Spleen (tissue), 11 donors: ENCODE measurements around the gene TESK1. TPM values are rescaled to one million over a fixed set of nuclear protein-coding genes. Genes with fewer than 3 reads are reported as not detected.

Experiments used
- DNase-seq: peaks from one replicate; pipeline ENCODE4 v3.0.0-alpha.2; 2020
- H3K27ac ChIP-seq, 8 donors: fragments of 200-600 bp; sonication (generic) in 7 of 8; 1 replicate in 4 of 8; 2 replicates in 4 of 8; pipeline versions ENCODE4 v1.5.0 to v1.8.0; 2016 to 2021; ENCODE audit warnings: inconsistent platforms in 4 of 8, mild to moderate bottlenecking in 4 of 8, moderate library complexity in 1 of 8
- H3K27me3 ChIP-seq, 7 donors: fragments of 200-600 bp; sonication (generic) in 6 of 7; replicated peaks in 1 of 7; 1 replicate in 4 of 7; 2 replicates in 3 of 7; pipeline versions ENCODE4 v1.5.0 to v1.8.0; 2016 to 2021; ENCODE audit warnings: inconsistent platforms in 3 of 7, mild to moderate bottlenecking in 1 of 7
- H3K36me3 ChIP-seq, 6 donors: fragments of 200-600 bp; sonication (generic) in 5 of 6; 1 replicate in 4 of 6; 2 replicates in 2 of 6; pipeline versions ENCODE4 v1.5.0 to v1.8.0; 2016 to 2021; ENCODE audit warnings: inconsistent platforms in 2 of 6
- H3K4me1 ChIP-seq, 6 donors: fragments of 200-600 bp; sonication (generic) in 5 of 6; 1 replicate in 3 of 6; 2 replicates in 3 of 6; pipeline versions ENCODE4 v1.5.0 to v1.8.0; 2016 to 2021; ENCODE audit warnings: inconsistent platforms in 3 of 6
- H3K4me3 ChIP-seq, 8 donors: fragments of 200-600 bp; sonication (generic) in 7 of 8; 1 replicate in 4 of 8; 2 replicates in 4 of 8; pipeline versions ENCODE4 v1.5.0 to v1.8.0; 2016 to 2021; ENCODE audit warnings: inconsistent platforms in 4 of 8, mild to moderate bottlenecking in 4 of 8, moderate library complexity in 2 of 8
- H3K9me3 ChIP-seq, 8 donors: fragments of 200-600 bp; sonication (generic) in 7 of 8; 1 replicate in 4 of 8; 2 replicates in 4 of 8; pipeline versions ENCODE4 v1.5.0 to v1.8.0; 2016 to 2021; ENCODE audit warnings: inconsistent platforms in 4 of 8
- POLR2A ChIP-seq, 3 donors: fragments of 450-650 bp; IDR thresholded peaks; one replicate each; pipeline ENCODE4 v1.5.1; 2017; ENCODE audit warnings: antibody characterized with exemption in 3 of 3, mild to moderate bottlenecking in 1 of 3
- POLR2AphosphoS5 ChIP-seq, 3 donors: sonication (generic); formaldehyde crosslinking; IDR thresholded peaks; one replicate each; pipeline ENCODE4 v1.5.1; 2017; ENCODE audit warnings: antibody characterized with exemption in 3 of 3
- WGBS, 5 donors: extraction: QIAGEN DNeasy Blood & Tissue Kit in 3 of 5; methylation state at CpG; one replicate each; pipeline versions ENCODE4 v1.1.5 to v1.1.7; 2013 to 2018; 5-methylcytosine and 5-hydroxymethylcytosine counted together
- intact Hi-C: fragments of 100-400 bp; cut with DNase I; formaldehyde crosslinking; loops from one replicate; pipeline ENCODE4 v1.15.0; 2023; ENCODE audit warnings: low total_unique reads
- polyA plus RNA-seq, 3 donors: library from polyadenylated mRNA; stranded (reverse); fragments of 200-250 nt; gene quantifications; one replicate each; pipeline ENCODE4 v1.2.1, GENCODE V29; 2013
- total RNA-seq, 7 donors: library from RNA; depleted of rRNA in 3 of 7; stranded (reverse); fragments of >200 nt in 3 of 7; fragmentation: NEBNext Ultra II Directional in 4 of 7; extraction: Animal tissue kit (Norgen Biotek cat#: 25700) in 4 of 7; gene quantifications; one replicate each; pipeline versions ENCODE4 v1.1.0 to v1.2.1, GENCODE V29; 2016 to 2021
- TF ChIP-seq, protein P1 (sequence below), 11 experiments: fragments of 200-600 bp in 7 of 11; fragments of 450-650 bp in 4 of 11; sonication (generic) in 4 of 11; IDR thresholded peaks in 8 of 11; conservative IDR thresholded peaks in 3 of 11; 1 replicate in 7 of 11; 2 replicates in 4 of 11; pipeline versions ENCODE4 v1.4.0 to v1.8.0; 2016 to 2021; ENCODE audit warnings: antibody characterized with exemption in 11 of 11, inconsistent platforms in 4 of 11, mild to moderate bottlenecking in 1 of 11
- donor health status: healthy with polysubstance abuse.
- donor health status: DM: no; HTN: no; CAD: no; lungs with moderate emphysema.
- donor health status: DM: no; HTN: no; CAD: no.
- donor health status: Bipolar disorder and iron deficiency.
- donor health status: healthy.
- donor health status: DM: no; HTN: no; CAD: no.
- donor health status: DM: yes; HTN: yes; CAD: no.

TESK1 gene
- total and polyA plus RNA-seq, 10 donors = 15.6 to 47.1 (median 31.6) TPM

DNA sequence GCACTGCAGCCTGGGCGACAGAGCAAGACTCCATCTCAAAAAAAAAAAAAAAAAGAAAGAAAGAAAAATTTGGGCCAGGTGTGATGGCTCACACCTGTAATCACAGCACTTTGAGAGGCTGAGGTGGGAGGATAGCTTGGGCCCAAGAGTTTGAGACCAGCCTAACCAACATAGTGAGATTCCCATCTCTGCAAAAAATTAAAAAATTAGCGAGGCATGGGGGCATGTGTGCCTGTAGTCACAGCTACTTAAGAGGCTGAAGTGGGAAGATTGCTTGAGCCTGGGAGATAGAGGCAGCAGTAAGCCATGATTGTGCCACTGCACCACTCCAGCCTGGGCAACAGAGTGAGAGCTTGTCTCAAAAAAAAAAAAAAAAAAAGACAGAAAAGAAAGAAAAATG is 48.5 kb downstream of the TESK1 start:
- H3K36me3 ChIP-seq = no peaks in the 10 kb centered on the region
- intact Hi-C loops = no loop called here
- WGBS, 5 donors = 92 to 96% (median 94%) methylated on average over 2 of the region's 2 CpGs

DNA sequence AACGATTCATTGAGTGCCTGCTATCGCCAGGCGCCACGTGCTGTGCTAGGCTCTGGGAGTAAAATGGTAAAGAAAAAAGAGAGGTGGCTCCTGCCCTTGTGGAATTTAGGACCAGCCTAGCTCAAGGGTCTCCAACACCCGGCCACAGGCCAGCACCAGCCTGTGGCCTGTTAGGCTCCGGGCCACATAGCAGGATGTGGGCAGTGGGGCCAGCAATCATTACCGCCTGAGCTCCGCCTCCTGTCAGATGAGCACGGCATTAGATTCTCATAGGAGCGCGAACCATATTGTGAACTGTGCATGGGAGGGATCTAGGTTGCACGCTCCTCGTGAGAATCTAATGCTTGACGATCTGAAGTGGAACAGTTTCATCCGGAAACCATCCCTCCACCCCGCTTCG is 51.3 kb downstream of the TESK1 start:
- 68 to 79% (median 68%) methylated on average over 17 of the region's 17 CpGs for WGBS, 5 donors
- DNase-seq = no peak
- no peak for TF ChIP-seq POLR2A (IDR thresholded peaks at IDR 0.05)
- no peak for TF ChIP-seq POLR2AphosphoS5 (IDR thresholded peaks at IDR 0.05)
- Histone ChIP-seq H3K9me3 (no peaks in the 10 kb centered on the region), H3K36me3 (peaks cover 0 to 18% (median 11%) of the 10 kb centered on the region in 6 donors), H3K4me1 (peaks cover 28 to 83% (median 56%) of the 10 kb centered on the region in 6 donors), H3K27me3 (no peaks in the 10 kb centered on the region), H3K27ac (peak overlapping the region in 6 of 8 donors; percentile 91 to 98 (median 94)), H3K4me3 (no peak overlapping the region)
- intact Hi-C loops = loop anchor here (5.0 kb wide), 1 partner anchor 76 kb away; the partner anchor contains the start of genes CREB3 and TLN1

More for the DNA sequence above, 48.5 kb downstream of the TESK1 start:
- peak overlapping the region in 2 of 8 donors; percentile 13 to 95 for H3K27ac ChIP-seq
- DNase-seq = no peak
- TF ChIP-seq POLR2AphosphoS5 (IDR thresholded peaks at IDR 0.05) (no peak), POLR2A (IDR thresholded peaks at IDR 0.05) (no peak)
- TF ChIP-seq, protein P1, sequence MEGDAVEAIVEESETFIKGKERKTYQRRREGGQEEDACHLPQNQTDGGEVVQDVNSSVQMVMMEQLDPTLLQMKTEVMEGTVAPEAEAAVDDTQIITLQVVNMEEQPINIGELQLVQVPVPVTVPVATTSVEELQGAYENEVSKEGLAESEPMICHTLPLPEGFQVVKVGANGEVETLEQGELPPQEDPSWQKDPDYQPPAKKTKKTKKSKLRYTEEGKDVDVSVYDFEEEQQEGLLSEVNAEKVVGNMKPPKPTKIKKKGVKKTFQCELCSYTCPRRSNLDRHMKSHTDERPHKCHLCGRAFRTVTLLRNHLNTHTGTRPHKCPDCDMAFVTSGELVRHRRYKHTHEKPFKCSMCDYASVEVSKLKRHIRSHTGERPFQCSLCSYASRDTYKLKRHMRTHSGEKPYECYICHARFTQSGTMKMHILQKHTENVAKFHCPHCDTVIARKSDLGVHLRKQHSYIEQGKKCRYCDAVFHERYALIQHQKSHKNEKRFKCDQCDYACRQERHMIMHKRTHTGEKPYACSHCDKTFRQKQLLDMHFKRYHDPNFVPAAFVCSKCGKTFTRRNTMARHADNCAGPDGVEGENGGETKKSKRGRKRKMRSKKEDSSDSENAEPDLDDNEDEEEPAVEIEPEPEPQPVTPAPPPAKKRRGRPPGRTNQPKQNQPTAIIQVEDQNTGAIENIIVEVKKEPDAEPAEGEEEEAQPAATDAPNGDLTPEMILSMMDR (IDR thresholded peaks at IDR 0.05 in 8 of 11, conservative IDR thresholded peaks at IDR 0.05 in 3 of 11) = no peak
- no peak overlapping the region for H3K4me3 ChIP-seq
- no peaks in the 10 kb centered on the region for H3K9me3 ChIP-seq
- H3K27me3 ChIP-seq = no peaks in the 10 kb centered on the region
- H3K4me1 ChIP-seq = peaks cover 19 to 83% (median 50%) of the 10 kb centered on the region in 6 donors

DNA sequence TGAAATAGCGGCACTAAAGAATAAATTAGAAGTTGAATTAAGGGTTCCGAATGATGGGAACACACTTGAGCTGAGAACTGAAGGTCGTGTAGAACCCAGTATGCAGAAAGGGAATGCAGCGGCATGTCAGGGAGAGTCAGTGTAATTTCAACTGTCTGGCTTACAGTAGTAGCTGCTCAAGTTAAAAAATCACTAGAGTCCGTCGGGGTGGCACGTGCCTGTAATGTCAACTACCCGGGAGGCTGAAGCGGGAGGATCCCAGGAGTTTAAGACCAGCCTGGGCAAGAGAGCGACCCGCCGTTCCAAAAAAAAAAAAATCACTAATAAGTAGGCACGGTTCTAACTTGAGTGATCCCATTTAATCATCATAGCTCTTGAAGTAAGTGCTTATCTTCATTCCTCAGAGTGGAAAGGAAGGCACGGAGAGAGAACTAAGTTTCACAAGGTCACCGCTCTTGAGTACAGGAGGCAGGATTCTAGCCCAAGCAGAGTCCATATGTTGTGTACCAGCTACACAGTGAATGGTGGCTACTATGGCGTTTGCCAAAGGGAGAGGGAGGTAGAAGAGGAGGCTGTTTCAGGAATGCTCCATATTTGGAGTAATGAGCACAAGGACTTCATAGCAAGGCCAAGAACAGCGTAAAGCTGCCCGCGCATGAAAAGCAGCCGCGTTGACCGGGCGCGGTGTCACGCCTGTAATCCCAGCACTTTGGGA is 51.9 kb downstream of the TESK1 start:
- H3K4me3 ChIP-seq = peak overlapping the region; percentile 12 to 93 (median 84)
- 30 to 41% (median 34%) methylated on average over 25 of the region's 25 CpGs for WGBS, 5 donors
- H3K9me3 ChIP-seq = no peaks in the 10 kb centered on the region
- H3K27ac ChIP-seq = peak overlapping the region; percentile 91 to 98 (median 97)
- TF ChIP-seq POLR2A (IDR thresholded peaks at IDR 0.05) (no peak), POLR2AphosphoS5 (IDR thresholded peaks at IDR 0.05) (no peak)
- TF ChIP-seq, protein P1 (IDR thresholded peaks at IDR 0.05 in 8 of 11, conservative IDR thresholded peaks at IDR 0.05 in 3 of 11) = no peak
- no peaks in the 10 kb centered on the region for H3K27me3 ChIP-seq
- intact Hi-C loops = loop anchor here (5.0 kb wide), 1 partner anchor 75 kb away; the partner anchor contains the start of genes CREB3 and TLN1
- peaks cover 0 to 24% (median 13%) of the 10 kb centered on the region in 6 donors for H3K36me3 ChIP-seq
- peaks cover 31 to 83% (median 56%) of the 10 kb centered on the region in 6 donors for H3K4me1 ChIP-seq
- DNase-seq = no peak

DNA sequence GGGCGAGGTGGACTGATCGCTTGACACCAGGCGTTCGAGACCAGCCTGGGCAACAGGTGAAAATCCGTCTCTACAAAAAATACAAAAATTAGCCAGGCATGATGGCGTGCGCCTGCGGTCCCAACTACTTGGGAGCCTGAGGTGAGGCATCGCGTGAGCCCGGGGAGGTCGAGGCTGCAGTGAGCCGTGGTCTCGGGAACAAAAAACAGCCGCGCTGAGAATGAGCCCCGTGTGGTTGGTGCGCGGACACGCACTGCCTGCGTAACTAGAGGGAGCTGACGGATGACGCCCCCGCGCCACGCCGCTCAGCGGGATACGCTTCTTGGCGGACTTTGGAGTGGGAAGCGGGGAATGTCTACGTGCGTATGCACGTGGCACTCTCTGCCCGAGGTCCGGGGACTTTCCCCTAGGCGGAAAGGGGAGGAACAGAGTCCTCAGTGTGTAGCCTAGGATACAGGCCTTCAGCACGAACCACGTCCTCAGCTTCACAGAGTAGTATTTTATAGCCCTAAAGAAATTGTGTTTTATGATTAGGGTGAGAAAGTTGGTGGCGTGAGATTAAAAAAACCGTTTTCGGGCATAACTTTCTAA is 52.6 kb downstream of the TESK1 start, which contains the start of gene RMRP:
Gene RMRP, minus strand, starts transcription at position 474 of the 591 bp plus-strand sequence.
- intact Hi-C loops = loop anchor here (5.0 kb wide), 1 partner anchor 75 kb away; the partner anchor contains the start of genes CREB3 and TLN1
- TF ChIP-seq POLR2AphosphoS5 (IDR thresholded peaks at IDR 0.05) = peak; percentile 87 to 91 (median 88)
- TF ChIP-seq POLR2A (IDR thresholded peaks at IDR 0.05) = peak in 1 of 3 donors; percentile 71
- TF ChIP-seq, protein P1 (IDR thresholded peaks at IDR 0.05 in 8 of 11, conservative IDR thresholded peaks at IDR 0.05 in 3 of 11) = peak in 6 of 11 experiments; percentile 30 to 52 (median 36)
- peak within 1 kb of the TSS; percentile 91 to 98 (median 97) for H3K27ac ChIP-seq
- H3K9me3 ChIP-seq = no peaks in the 10 kb centered on the region
- H3K27me3 ChIP-seq = no peaks in the 10 kb centered on the region
- peak within 1 kb of the TSS; percentile 78 to 93 (median 87) for H3K4me3 ChIP-seq
- DNase-seq = peak; percentile 96
- H3K36me3 ChIP-seq = peaks cover 0 to 31% (median 13%) of the 10 kb centered on the region in 6 donors
- H3K4me1 ChIP-seq = peaks cover 37 to 83% (median 56%) of the 10 kb centered on the region in 6 donors
- WGBS, 5 donors = 0 to 2% (median 1%) methylated on average over 38 to 42 of the region's 42 CpGs
